H1 (cell line): ENCODE measurements around the gene IL18BP. TPM values are rescaled to one million over a fixed set of nuclear protein-coding genes. Genes with fewer than 3 reads are reported as not detected.

ENCODE experiments used
- CTCF ChIA-PET: fragments of 300-600 bp; sonication (Branson Sonifier 250); formaldehyde crosslinking; loops from one replicate; lab custom pipeline; 2021; ENCODE audit not compliant: partially characterized antibody; lab: Charles Lee
- POLR2A ChIA-PET: fragments of 300-600 bp; sonication (Branson Sonifier 250); formaldehyde crosslinking; loops from one replicate; lab custom pipeline; 2021; ENCODE audit warnings: inconsistent platforms; ENCODE audit not compliant: partially characterized antibody; lab: Charles Lee
- DNase-seq, 2 experiments: peaks; one replicate each; pipeline versions ENCODE4 v3.0.0 to v3.0.0-alpha.2; 2010 to 2022; ENCODE audit warnings: low spot score in 2 of 2, low read depth in 1 of 2, mixed read lengths in 1 of 2
- FAIRE-seq: peaks from 2 replicates; lab custom pipeline; 2011; peaks lifted over from hg19 to GRCh38; lab: Jason Lieb, UNC
- H2AFZ ChIP-seq: 2 replicates; pipeline ENCODE4 v1.8.1; 2012; ENCODE audit warnings: low read length, inconsistent platforms
- H2AK5ac ChIP-seq: 2 replicates; pipeline ENCODE4 v1.6.1; 2013; ENCODE audit warnings: low read depth, low read length
- H2BK120ac ChIP-seq: replicated peaks from 2 replicates; pipeline ENCODE3; 2013; ENCODE audit warnings: low read depth, low read length, inconsistent platforms
- H2BK12ac ChIP-seq: 2 replicates; pipeline ENCODE4 v1.6.1; 2013; ENCODE audit warnings: low read depth, low read length
- H2BK15ac ChIP-seq: 2 replicates; pipeline ENCODE4 v1.6.1; 2013; ENCODE audit warnings: low read length
- H2BK20ac ChIP-seq: 2 replicates; pipeline ENCODE4 v1.6.1; 2013; ENCODE audit warnings: low read length
- H2BK5ac ChIP-seq: 2 replicates; pipeline ENCODE4 v1.6.1; 2013; ENCODE audit warnings: low read depth, low read length
- H3K14ac ChIP-seq: 2 replicates; pipeline ENCODE4 v1.6.1; 2013; ENCODE audit warnings: inconsistent platforms; ENCODE audit not compliant: insufficient read length
- H3K18ac ChIP-seq: 2 replicates; pipeline ENCODE4 v1.6.1; 2013; ENCODE audit warnings: low read length; ENCODE audit errors: extremely low read depth
- H3K23ac ChIP-seq: 2 replicates; pipeline ENCODE4 v1.6.1; 2013; ENCODE audit warnings: inconsistent platforms; ENCODE audit not compliant: insufficient read length
- H3K23me2 ChIP-seq: 2 replicates; pipeline ENCODE4 v1.6.1; 2013; ENCODE audit warnings: low read depth, low read length
- H3K27ac ChIP-seq: 2 replicates; pipeline ENCODE4 v1.6.1; 2011; ENCODE audit warnings: low read depth, low read length, inconsistent platforms
- H3K27me3 ChIP-seq, 4 experiments: replicated peaks in 1 of 4; 1 replicate in 1 of 4; 2 replicates in 3 of 4; pipeline versions ENCODE4 v1.6.1 to v1.8.1; 2011 to 2013; ENCODE audit warnings: low read length in 3 of 4, mild to moderate bottlenecking in 3 of 4, inconsistent platforms in 2 of 4, mixed read lengths in 2 of 4, moderate library complexity in 1 of 4; ENCODE audit not compliant: control insufficient read depth in 3 of 4, insufficient read depth in 3 of 4; ENCODE audit errors: extremely low read depth in 1 of 4
- H3K36me3 ChIP-seq, 4 experiments: 2 replicates each; pipeline versions ENCODE4 v1.6.1 to v1.8.1; 2011 to 2013; ENCODE audit warnings: mild to moderate bottlenecking in 4 of 4, low read length in 3 of 4, moderate library complexity in 2 of 4, control low read depth in 1 of 4, inconsistent platforms in 1 of 4; ENCODE audit not compliant: insufficient read depth in 4 of 4, control insufficient read depth in 2 of 4
- H3K4ac ChIP-seq: replicated peaks from 2 replicates; pipeline ENCODE3; 2013; ENCODE audit warnings: low read length, low read depth, mixed read lengths, inconsistent platforms; ENCODE audit not compliant: insufficient read length
- H3K4me1 ChIP-seq, 4 experiments: replicated peaks in 1 of 4; 1 replicate in 1 of 4; 2 replicates in 3 of 4; pipeline versions ENCODE4 v1.6.1 to v1.8.1; 2011 to 2013; ENCODE audit warnings: low read length in 3 of 4, inconsistent platforms in 2 of 4, mixed read lengths in 1 of 4; ENCODE audit not compliant: insufficient read depth in 4 of 4, control insufficient read depth in 3 of 4
- H3K4me2 ChIP-seq, 2 experiments: 2 replicates each; pipeline versions ENCODE4 v1.6.1 to v1.8.1; 2011 to 2013; ENCODE audit warnings: low read depth in 2 of 2, low read length in 2 of 2, control low read depth in 1 of 2, inconsistent platforms in 1 of 2, mild to moderate bottlenecking in 1 of 2; ENCODE audit not compliant: insufficient read depth in 1 of 2
- H3K4me3 ChIP-seq, 4 experiments: fragments of 200-600, 300-600 bp in 1 of 4; sonication (generic), shearing (Covaris generic), sonication (Bioruptor Twin) in 1 of 4; 2 replicates each; pipeline versions ENCODE4 v1.5.1 to v1.8.1; 2011 to 2016; ENCODE audit warnings: low read length in 4 of 4, low read depth in 3 of 4, control low read depth in 2 of 4, inconsistent platforms in 2 of 4, mild to moderate bottlenecking in 2 of 4, mixed read lengths in 1 of 4, moderate library complexity in 1 of 4; ENCODE audit not compliant: insufficient read depth in 2 of 4; ENCODE audit errors: extremely low read depth in 1 of 4
- H3K56ac ChIP-seq: replicated peaks from 2 replicates; pipeline ENCODE3; 2013; ENCODE audit warnings: low read depth, mild to moderate bottlenecking, mixed read lengths, low read length, inconsistent platforms; ENCODE audit not compliant: insufficient read length
- H3K79me1 ChIP-seq: 2 replicates; pipeline ENCODE4 v1.6.1; 2013; ENCODE audit warnings: low read depth, low read length, control low read depth
- H3K79me2 ChIP-seq, 2 experiments: 2 replicates each; pipeline versions ENCODE4 v1.6.1 to v1.8.1; 2012 to 2013; ENCODE audit warnings: low read length in 2 of 2, mild to moderate bottlenecking in 2 of 2, inconsistent platforms in 1 of 2; ENCODE audit not compliant: insufficient read depth in 2 of 2, control insufficient read depth in 1 of 2
- H3K9ac ChIP-seq, 4 experiments: replicated peaks in 1 of 4; 1 replicate in 1 of 4; 2 replicates in 3 of 4; pipeline versions ENCODE4 v1.6.1 to v1.8.1; 2011 to 2013; ENCODE audit warnings: low read depth in 3 of 4, low read length in 3 of 4, control low read depth in 2 of 4, mild to moderate bottlenecking in 2 of 4, moderate library complexity in 2 of 4, inconsistent platforms in 1 of 4; ENCODE audit errors: extremely low read depth in 1 of 4
- H3K9me3 ChIP-seq, 2 experiments: 2 replicates each; pipeline versions ENCODE4 v1.6.1 to v1.8.1; 2012 to 2013; ENCODE audit warnings: mild to moderate bottlenecking in 2 of 2, moderate library complexity in 2 of 2, control low read depth in 1 of 2, inconsistent platforms in 1 of 2, low read depth in 1 of 2, low read length in 1 of 2, mixed read lengths in 1 of 2; ENCODE audit not compliant: insufficient read depth in 2 of 2
- H4K20me1 ChIP-seq, 2 experiments: replicated peaks in 1 of 2; 2 replicates each; pipeline versions ENCODE3 to v1.8.1; 2011 to 2013; ENCODE audit warnings: inconsistent platforms in 2 of 2, low read length in 2 of 2, mild to moderate bottlenecking in 1 of 2; ENCODE audit not compliant: insufficient read depth in 2 of 2, control insufficient read depth in 1 of 2
- H4K5ac ChIP-seq: 2 replicates; pipeline ENCODE4 v1.6.1; 2013; ENCODE audit warnings: low read length, low read depth, mixed read lengths, inconsistent platforms; ENCODE audit not compliant: insufficient read length
- H4K8ac ChIP-seq: 2 replicates; pipeline ENCODE4 v1.8.0; 2013; ENCODE audit warnings: mild to moderate bottlenecking, moderate library complexity, low read length, inconsistent platforms; ENCODE audit not compliant: insufficient read depth; ENCODE audit errors: extremely low read depth
- H4K91ac ChIP-seq: replicated peaks from 2 replicates; pipeline ENCODE3; 2013; ENCODE audit warnings: low read length, mixed read lengths, inconsistent platforms; ENCODE audit not compliant: insufficient read length
- CHD1 ChIP-seq: IDR thresholded peaks from 2 replicates; pipeline ENCODE4 v1.6.1; 2012; ENCODE audit warnings: low read depth, low read length, improper control_type of control experiment
- FOSL1 ChIP-seq: IDR thresholded peaks from 2 replicates; pipeline ENCODE4 v1.6.1; 2011; ENCODE audit warnings: mild to moderate bottlenecking, low read depth, low read length, moderate library complexity; ENCODE audit not compliant: insufficient read depth
- POLR2AphosphoS5 ChIP-seq: IDR thresholded peaks from 2 replicates; pipeline ENCODE4 v1.6.1; 2011; ENCODE audit warnings: low read depth, low read length
- SIX5 ChIP-seq: IDR thresholded peaks from 2 replicates; pipeline ENCODE4 v1.6.1; 2011; ENCODE audit warnings: mild to moderate bottlenecking, low read depth, low read length
- WGBS, 2 experiments: shearing (Covaris generic) in 1 of 2; methylation state at CpG; one replicate each; pipeline versions ENCODE4 v1.1.6 to v1.1.7; 2013 to 2015; ENCODE audit warnings: low lambda C conversion rate in 2 of 2, mixed read lengths in 2 of 2, inconsistent platforms in 1 of 2, low coverage in 1 of 2, missing lambda C conversion rate in 1 of 2; ENCODE audit not compliant: insufficient replicate concordance in 2 of 2, insufficient coverage in 1 of 2, insufficient read length in 1 of 2; ENCODE audit errors: extremely low coverage in 1 of 2, missing lambda C conversion rate in 1 of 2; 5-methylcytosine and 5-hydroxymethylcytosine counted together
- polyA plus RNA-seq, 7 experiments: library from polyadenylated mRNA; depleted of rRNA in 3 of 7; stranded (reverse) in 5 of 7; unstranded in 2 of 7; fragments of >200 nt in 5 of 7; fragments of 200-250 nt in 2 of 7; gene quantifications; 1 replicate in 5 of 7; 2 replicates in 1 of 7; 4 replicates in 1 of 7; pipeline versions ENCODE4 v1.2.1 to v1.2.3, GENCODE V29; 2011 to 2013; ENCODE audit warnings: missing spikeins in 2 of 7, mixed read lengths in 2 of 7
- total RNA-seq: library from RNA; stranded (reverse); fragmentation: NEBNext Ultra II Directional; extraction: Animal tissue kit (Norgen Biotek cat#: 25700); gene quantifications from 2 replicates; pipeline ENCODE4 v1.2.1, GENCODE V29; 2021

IL18BP gene
- total and polyA plus RNA-seq, 2 of the 8 experiments (the other 6 are each of a cell fraction or from before 2014, with no cell fraction given): 9.8 to 17.0 TPM

GRCh38 chr11:72001285-72001684 lies 2.6 kb downstream of the IL18BP start:
- Histone ChIP-seq H3K79me1 (no peaks in the 10 kb centered on the region), H2BK5ac (peak overlapping the region; percentile 24; the same call in 1 of the 2 replicates)
- TF ChIP-seq CHD1 (no peak), POLR2AphosphoS5 (peak; percentile 66; the same call in 1 of the 2 replicates), FOSL1 (no peak), SIX5 (no peak)
- TF ChIP-seq, all 59 proteins: peak for 1
- Histone ChIP-seq H3K23ac (no peak overlapping the region), H3K14ac (no peak overlapping the region), H3K23me2 (no peaks in the 10 kb centered on the region), H2BK20ac (no peak overlapping the region), H3K79me2 (no peaks in the 10 kb centered on the region), H2BK120ac (no peak overlapping the region), H4K8ac (0 out of 2 replicates have a peak overlapping the region, but pooled peaks have one; percentile 23), H2AFZ (no peak overlapping the region), H3K56ac (no peak overlapping the region), H3K36me3 (peaks cover 25 to 48% (median 35%) of the 10 kb centered on the region in 4 experiments), H3K27ac (no peak overlapping the region), H2AK5ac (no peak overlapping the region), H3K4me1 (no peaks in the 10 kb centered on the region), H3K4me2 (no peak overlapping the region), H2BK15ac (no peak overlapping the region), H3K18ac (no peak overlapping the region), H4K5ac (no peak overlapping the region), H2BK12ac (no peak overlapping the region), H4K91ac (no peak overlapping the region), H3K4me3 (no peak overlapping the region), H3K27me3 (no peaks in the 10 kb centered on the region), H3K4ac (no peak overlapping the region), H3K9ac (no peak overlapping the region), H4K20me1 (peaks cover 22 to 25% of the 10 kb centered on the region in 2 experiments), H3K9me3 (no peaks in the 10 kb centered on the region)
- DNase-seq (no peak), FAIRE-seq (no peak)
- WGBS, 2 experiments: 92% methylated on average over 11 of the region's 11 CpGs; no CpG with 5 or more reads in 1 of the 2 experiments
- CTCF ChIA-PET: interaction anchor here (0.7 to 3.6 kb wide), 4 partner anchors 11 to 113 kb away, joined by 3 to 18 read pairs (median 4); no protein-coding TSS in a partner anchor
- POLR2A ChIA-PET: interaction anchor here (1.2 kb wide), 1 partner anchor 13 kb away, joined by 3 read pairs; no protein-coding TSS in a partner anchor
